Ovary (tissue), 9 donors: Measurements from ENCODE around the gene SPTA1. TPM values are rescaled to one million over a fixed set of nuclear protein-coding genes. Genes with fewer than 3 reads are reported as not detected.

Source experiments
- DNase-seq, 5 donors: peaks; one replicate each; pipeline ENCODE4 v3.0.0-alpha.2; 2019 to 2020
- H3K27ac ChIP-seq, 2 donors: fragments of 200-600 bp; one replicate each; pipeline versions ENCODE4 v1.5.1 to v1.8.0; 2019 to 2022
- H3K27me3 ChIP-seq: fragments of 200-600 bp; one replicate; pipeline ENCODE4 v1.8.0; 2022
- H3K36me3 ChIP-seq: fragments of 200-600 bp; sonication (generic); one replicate; pipeline ENCODE4 v1.5.1; 2019
- H3K4me1 ChIP-seq: one replicate; pipeline ENCODE4 v1.8.1; 2013; ENCODE audit warnings: mild to moderate bottlenecking, moderate library complexity; ENCODE audit not compliant: insufficient read depth
- H3K4me3 ChIP-seq: fragments of 200-600 bp; sonication (generic); one replicate; pipeline ENCODE4 v1.5.1; 2017
- H3K9me3 ChIP-seq, 2 donors: fragments of 200-600 bp in 1 of 2; sonication (generic) in 1 of 2; one replicate each; pipeline versions ENCODE4 v1.5.1 to v1.8.1; 2013 to 2019; ENCODE audit warnings: mild to moderate bottlenecking in 1 of 2, moderate library complexity in 1 of 2
- CTCF ChIP-seq, 3 donors: fragments of 450-650 bp in 2 of 3; fragments of 200-600 bp in 1 of 3; IDR thresholded peaks; one replicate each; pipeline versions ENCODE4 v1.5.1 to v1.8.0; 2016 to 2022; ENCODE audit warnings: antibody characterized with exemption in 3 of 3, mild to moderate bottlenecking in 1 of 3
- EP300 ChIP-seq: sonication (generic); formaldehyde crosslinking; IDR thresholded peaks from one replicate; pipeline ENCODE4 v1.6.1; 2017; ENCODE audit warnings: antibody characterized with exemption
- POLR2A ChIP-seq: fragments of 450-650 bp; IDR thresholded peaks from one replicate; pipeline ENCODE4 v1.6.1; 2017; ENCODE audit warnings: antibody characterized with exemption, mild to moderate bottlenecking, moderate library complexity
- WGBS, 3 donors: extraction: QIAGEN DNeasy Blood & Tissue Kit in 1 of 3; methylation state at CpG; one replicate each; pipeline versions ENCODE4 v1.1.5 to v1.1.7; 2013 to 2017; 5-methylcytosine and 5-hydroxymethylcytosine counted together
- intact Hi-C, 4 donors: fragments of 100-400 bp; cut with DNase I; formaldehyde crosslinking; loops; one replicate each; pipeline versions ENCODE4 v1.11.0 to v1.15.1; 2022 to 2023
- polyA plus RNA-seq, 2 donors: library from polyadenylated mRNA; stranded (reverse); fragments of 200-250 nt in 1 of 2; fragments of 350-450 nt in 1 of 2; fragmentation: Illumina TruSeq in 1 of 2; extraction: RNeasy Lipid Tissue Mini Kit (QIAGEN cat#74804) in 1 of 2; gene quantifications; one replicate each; pipeline ENCODE4 v1.2.3, GENCODE V29; 2013 to 2014
- total RNA-seq, 7 donors: library from RNA; depleted of rRNA in 2 of 7; stranded (reverse); fragments of >200 nt in 2 of 7; fragmentation: NEBNext Ultra II Directional in 3 of 7; extraction: Animal tissue kit (Norgen Biotek cat#: 25700) in 3 of 7; gene quantifications; one replicate each; pipeline versions ENCODE4 v1.1.0 to v1.2.4, GENCODE V29; 2016 to 2023
- donor health status: DM: no; HTN: no; CAD: no; lungs with moderate emphysema.
- donor health status: DM: no; HTN: no; CAD: no.
- donor health status: Bipolar disorder and iron deficiency.
- donor health status: DM: yes; HTN: yes; CAD: no.
- donor health status: DM: no; HTN: no; CAD: no.
- donor health status: DM: yes; HTN: yes; CAD: no.

The SPTA1 gene
- total and polyA plus RNA-seq, 9 donors, result 0.07 to 1.8 (median 0.17) TPM; not detected in 2

GRCh38 chr1:158649052-158649451 is 37.5 kb downstream of the SPTA1 start:
- no peaks in the 10 kb centered on the region for H3K27me3 ChIP-seq
- no peaks in the 10 kb centered on the region for H3K9me3 ChIP-seq
- no peaks in the 10 kb centered on the region for H3K36me3 ChIP-seq
- no peak overlapping the region for H3K4me3 ChIP-seq
- TF ChIP-seq POLR2A, result no peak
- no peak for TF ChIP-seq CTCF (IDR thresholded peaks at IDR 0.05)
- H3K27ac ChIP-seq, result no peak overlapping the region
- no peaks in the 10 kb centered on the region for H3K4me1 ChIP-seq
- intact Hi-C loops, result no loop called here
- DNase-seq, result no peak

GRCh38 chr1:158646465-158646864 is 40.0 kb downstream of the SPTA1 start:
- intact Hi-C loops, result no loop called here
- Histone ChIP-seq H3K27me3 (no peaks in the 10 kb centered on the region), H3K4me3 (no peak overlapping the region), H3K9me3 (no peaks in the 10 kb centered on the region), H3K36me3 (no peaks in the 10 kb centered on the region), H3K27ac (no peak overlapping the region), H3K4me1 (no peaks in the 10 kb centered on the region)
- no peak for DNase-seq
- TF ChIP-seq POLR2A (no peak), CTCF (IDR thresholded peaks at IDR 0.05) (no peak), EP300 (no peak)
- WGBS, 3 donors, result 87 to 97% (median 90%) methylated on average over 1 of the region's 1 CpG

GRCh38 chr1:158644449-158644848 is 42.1 kb downstream of the SPTA1 start:
- Histone ChIP-seq H3K4me1 (no peaks in the 10 kb centered on the region), H3K36me3 (no peaks in the 10 kb centered on the region), H3K9me3 (no peaks in the 10 kb centered on the region), H3K27me3 (no peaks in the 10 kb centered on the region), H3K4me3 (no peak overlapping the region), H3K27ac (no peak overlapping the region)
- no peak for TF ChIP-seq CTCF (IDR thresholded peaks at IDR 0.05)
- no peak for TF ChIP-seq POLR2A
- intact Hi-C loops, result no loop called here
- no peak for DNase-seq
- 77 to 79% (median 78%) methylated on average over 2 of the region's 2 CpGs for WGBS, 3 donors

- no peaks in the 10 kb centered on the region for H3K36me3 ChIP-seq
Observed at GRCh38 chr1:158638904-158639303, 47.6 kb downstream of the SPTA1 start.

More at GRCh38 chr1:158638904-158639303, 47.6 kb downstream of the SPTA1 start:
- no peaks in the 10 kb centered on the region for H3K27me3 ChIP-seq
- no peaks in the 10 kb centered on the region for H3K4me1 ChIP-seq
- DNase-seq, result no peak
- intact Hi-C loops, result no loop called here
- no peak overlapping the region for H3K4me3 ChIP-seq
- no peak overlapping the region for H3K27ac ChIP-seq
- no peak for TF ChIP-seq CTCF (IDR thresholded peaks at IDR 0.05)
- TF ChIP-seq EP300, result no peak
- TF ChIP-seq POLR2A, result no peak
- no peaks in the 10 kb centered on the region for H3K9me3 ChIP-seq
